Ectodermal cell (in vitro differentiated cells): ENCODE results near the gene PSG1.
"Not testable (repeated sequence)": the region's sequence is repeated elsewhere in the genome, so short reads cannot be mapped to it uniquely, and the experiment has no call there.

ENCODE experiments used
- H3K27ac ChIP-seq: 2 replicates; pipeline ENCODE4 v1.7.0; 2013; ENCODE audit warnings: mild to moderate bottlenecking, low read depth, low read length; ENCODE audit not compliant: insufficient read depth, poor library complexity, severe bottlenecking
- H3K27me3 ChIP-seq: 2 replicates; pipeline ENCODE4 v1.7.0; 2013; ENCODE audit warnings: mild to moderate bottlenecking, low read length; ENCODE audit not compliant: insufficient read depth, control insufficient read depth, poor library complexity, severe bottlenecking
- H3K36me3 ChIP-seq: one replicate; pipeline ENCODE4 v1.7.0; 2013; ENCODE audit warnings: low read length; ENCODE audit not compliant: control insufficient read depth, insufficient read depth
- H3K4me1 ChIP-seq: one replicate; pipeline ENCODE4 v1.7.0; 2013; ENCODE audit warnings: low read length; ENCODE audit not compliant: control insufficient read depth, insufficient read depth
- H3K4me3 ChIP-seq: 2 replicates; pipeline ENCODE4 v1.7.0; 2013; ENCODE audit warnings: low read depth, low read length, control low read depth; ENCODE audit not compliant: insufficient read depth
- H3K9me3 ChIP-seq: 2 replicates; pipeline ENCODE4 v1.7.0; 2013; ENCODE audit warnings: mild to moderate bottlenecking, low read length, moderate library complexity; ENCODE audit not compliant: control insufficient read depth
- WGBS, 2 experiments: methylation state at CpG; one replicate each; pipeline ENCODE4 v1.1.7; 2013; ENCODE audit warnings: missing lambda C conversion rate in 2 of 2; 5-methylcytosine and 5-hydroxymethylcytosine counted together

PSG1 gene

GRCh38 chr19:42882730-42883129, 3.2 kb upstream of the PSG1 start:
- 85% methylated on average over 1 of the region's 2 CpGs; no CpG with 5 or more reads in 1 of the 2 experiments for WGBS, 2 experiments
- H3K27ac ChIP-seq, result not testable (repeated sequence)

GRCh38 chr19:42882010-42882409, 2.5 kb upstream of the PSG1 start:
- H3K36me3 ChIP-seq, H3K27ac ChIP-seq, H3K27me3 ChIP-seq, H3K9me3 ChIP-seq, H3K4me3 ChIP-seq, H3K4me1 ChIP-seq: not testable (repeated sequence)
- WGBS, 2 experiments, result 68 to 69% methylated on average over 5 of the region's 5 CpGs

More at GRCh38 chr19:42882730-42883129, 3.2 kb upstream of the PSG1 start:
- not testable (repeated sequence) for H3K4me1 ChIP-seq, H3K36me3 ChIP-seq, H3K27me3 ChIP-seq, H3K9me3 ChIP-seq, H3K4me3 ChIP-seq

GRCh38 chr19:42881279-42881678, 1.8 kb upstream of the PSG1 start:
- not testable (repeated sequence) for H3K4me1 ChIP-seq, H3K27ac ChIP-seq, H3K9me3 ChIP-seq, H3K27me3 ChIP-seq, H3K36me3 ChIP-seq, H3K4me3 ChIP-seq
- WGBS, 2 experiments, result 79 to 84% methylated on average over 7 to 8 of the region's 8 CpGs

- H3K36me3 ChIP-seq, H3K4me3 ChIP-seq, H3K27ac ChIP-seq, H3K9me3 ChIP-seq, H3K4me1 ChIP-seq, H3K27me3 ChIP-seq: not testable (repeated sequence)
- 93 to 97% methylated on average over 8 to 9 of the region's 9 CpGs for WGBS, 2 experiments
Measured at GRCh38 chr19:42880621-42881020, 1.1 kb upstream of the PSG1 start.

GRCh38 chr19:42876596-42876995, 2.9 kb downstream of the PSG1 start:
- not testable (repeated sequence) for H3K36me3 ChIP-seq, H3K9me3 ChIP-seq, H3K4me1 ChIP-seq, H3K4me3 ChIP-seq, H3K27me3 ChIP-seq, H3K27ac ChIP-seq

GRCh38 chr19:42875881-42876280, 3.6 kb downstream of the PSG1 start:
- WGBS, 2 experiments, result 72 to 88% methylated on average over 1 of the region's 1 CpG
- not testable (repeated sequence) for H3K36me3 ChIP-seq, H3K27ac ChIP-seq

GRCh38 chr19:42874901-42875813, 4.4 kb downstream of the PSG1 start:
- H3K36me3 ChIP-seq, H3K4me1 ChIP-seq, H3K27ac ChIP-seq, H3K9me3 ChIP-seq, H3K27me3 ChIP-seq, H3K4me3 ChIP-seq: not testable (repeated sequence)
- 83 to 90% methylated on average over 2 to 3 of the region's 4 CpGs for WGBS, 2 experiments

More at GRCh38 chr19:42875881-42876280, 3.6 kb downstream of the PSG1 start:
- not testable (repeated sequence) for H3K4me1 ChIP-seq, H3K9me3 ChIP-seq, H3K4me3 ChIP-seq, H3K27me3 ChIP-seq

GRCh38 chr19:42874136-42874535, 5.4 kb downstream of the PSG1 start:
- H3K27ac ChIP-seq, H3K9me3 ChIP-seq, H3K27me3 ChIP-seq, H3K4me1 ChIP-seq, H3K4me3 ChIP-seq, H3K36me3 ChIP-seq: not testable (repeated sequence)
- 84 to 90% methylated on average over 3 of the region's 3 CpGs for WGBS, 2 experiments

- no peaks in the 10 kb centered on the region for H3K36me3 ChIP-seq
- WGBS, 2 experiments, result 87 to 88% methylated on average over 3 of the region's 3 CpGs
- H3K9me3 ChIP-seq, result no peaks in the 10 kb centered on the region
Measured at GRCh38 chr19:42872608-42873007, 6.9 kb downstream of the PSG1 start.

GRCh38 chr19:42857544-42857867, 22.0 kb downstream of the PSG1 start:
- Histone ChIP-seq H3K4me3 (no peak overlapping the region), H3K9me3 (no peaks in the 10 kb centered on the region), H3K27ac (no peak overlapping the region), H3K36me3 (no peaks in the 10 kb centered on the region), H3K4me1 (no peaks in the 10 kb centered on the region), H3K27me3 (no peaks in the 10 kb centered on the region)
- WGBS, 2 experiments, result 76% methylated on average over 5 of the region's 5 CpGs

More at GRCh38 chr19:42872608-42873007, 6.9 kb downstream of the PSG1 start:
- Histone ChIP-seq H3K27me3 (no peaks in the 10 kb centered on the region), H3K27ac (no peak overlapping the region), H3K4me1 (no peaks in the 10 kb centered on the region), H3K4me3 (no peak overlapping the region)
